Calu3 (cell line): ENCODE measurements around the gene INVS. TPM values are rescaled to one million over a fixed set of nuclear protein-coding genes. Genes with fewer than 3 reads are reported as not detected.
"Not testable (repeated sequence)": the region's sequence is repeated elsewhere in the genome, so short reads cannot be mapped to it uniquely, and the experiment has no call there.

Source experiments
- BruUV-seq: library from RNA; stranded (reverse); fragments of 400-500 nt; replicated peaks from 2 replicates; lab custom pipeline; 2021; lab: Mats Ljungman, UMichigan
- CTCF ChIA-PET: fragments of 300-600 bp; sonication (Branson Sonifier 250); formaldehyde crosslinking; loops from one replicate; lab custom pipeline; 2022; ENCODE audit warnings: antibody characterized with exemption; lab: Charles Lee
- DNase-seq: peaks from one replicate; pipeline ENCODE4 v3.0.0; 2022
- H3K27ac Mint-ChIP-seq: one replicate; pipeline ENCODE4 v1.8.0; 2022; ENCODE audit warnings: mixed read lengths; ENCODE audit not compliant: unreplicated experiment
- H3K27me3 Mint-ChIP-seq: one replicate; pipeline ENCODE4 v1.8.0; 2022; ENCODE audit warnings: mixed read lengths; ENCODE audit not compliant: unreplicated experiment
- H3K36me3 Mint-ChIP-seq: one replicate; pipeline ENCODE4 v1.8.0; 2022; ENCODE audit warnings: mild to moderate bottlenecking, moderate library complexity, mixed read lengths; ENCODE audit not compliant: insufficient read depth, unreplicated experiment
- H3K4me1 Mint-ChIP-seq: one replicate; pipeline ENCODE4 v1.8.0; 2022; ENCODE audit warnings: mild to moderate bottlenecking, low read depth, mixed read lengths; ENCODE audit not compliant: unreplicated experiment
- H3K4me3 Mint-ChIP-seq: one replicate; pipeline ENCODE4 v1.8.0; 2022; ENCODE audit warnings: mild to moderate bottlenecking, low read depth, moderate library complexity, mixed read lengths; ENCODE audit not compliant: unreplicated experiment
- H3K9me3 Mint-ChIP-seq: one replicate; pipeline ENCODE4 v1.8.0; 2022; ENCODE audit warnings: low read depth, mixed read lengths; ENCODE audit not compliant: unreplicated experiment
- CTCF ChIP-seq: fragments of 200-600 bp; IDR thresholded peaks from one replicate; pipeline ENCODE4 v1.8.0; 2022; ENCODE audit warnings: antibody characterized with exemption; ENCODE audit not compliant: unreplicated experiment
- intact Hi-C: fragments of 100-400 bp; cut with micrococcal nuclease; formaldehyde crosslinking; loops from one replicate; pipeline ENCODE4 v1.10.0; 2022; ENCODE audit not compliant: unreplicated experiment
- total RNA-seq: library from RNA; stranded (reverse); gene quantifications from 2 replicates; pipeline ENCODE4 v1.2.3, GENCODE V29; 2022

The INVS gene
- total RNA-seq, 1 experiment from 2014 or later = 12.4 TPM

GRCh38 chr9:100071271-100071670, 27.8 kb upstream of the INVS start:
- no peak for TF ChIP-seq CTCF
- CTCF ChIA-PET = no interaction called here
- intact Hi-C loops = no loop called here
- no peak overlapping the region for H3K27ac Mint-ChIP-seq
- BruUV-seq = no TSS peak
- H3K36me3 Mint-ChIP-seq = no peaks in the 10 kb centered on the region
- no peak for DNase-seq
- H3K27me3 Mint-ChIP-seq = no peaks in the 10 kb centered on the region
- no peak overlapping the region for H3K4me3 Mint-ChIP-seq
- H3K4me1 Mint-ChIP-seq = no peaks in the 10 kb centered on the region
- no peaks in the 10 kb centered on the region for H3K9me3 Mint-ChIP-seq

GRCh38 chr9:100072805-100073204, 26.2 kb upstream of the INVS start:
- intact Hi-C loops = no loop called here
- CTCF ChIA-PET = no interaction called here
- no peaks in the 10 kb centered on the region for H3K9me3 Mint-ChIP-seq
- H3K27me3 Mint-ChIP-seq = no peaks in the 10 kb centered on the region
- H3K27ac Mint-ChIP-seq = no peak overlapping the region
- DNase-seq = no peak
- H3K4me3 Mint-ChIP-seq = no peak overlapping the region
- H3K36me3 Mint-ChIP-seq = no peaks in the 10 kb centered on the region
- TF ChIP-seq CTCF = no peak
- no peaks in the 10 kb centered on the region for H3K4me1 Mint-ChIP-seq
- BruUV-seq = no TSS peak

- no peaks in the 10 kb centered on the region for H3K36me3 Mint-ChIP-seq
- TF ChIP-seq CTCF = no peak
- H3K4me1 Mint-ChIP-seq = no peaks in the 10 kb centered on the region
- intact Hi-C loops = no loop called here
- no peaks in the 10 kb centered on the region for H3K9me3 Mint-ChIP-seq
- no peaks in the 10 kb centered on the region for H3K27me3 Mint-ChIP-seq
- CTCF ChIA-PET = no interaction called here
- H3K4me3 Mint-ChIP-seq = no peak overlapping the region
- H3K27ac Mint-ChIP-seq = no peak overlapping the region
- DNase-seq = no peak
- no TSS peak for BruUV-seq
Observed at GRCh38 chr9:100074093-100074492, 24.9 kb upstream of the INVS start.

- Mint-ChIP-seq H3K4me1 (no peaks in the 10 kb centered on the region), H3K36me3 (no peaks in the 10 kb centered on the region), H3K27ac (no peak overlapping the region), H3K4me3 (no peak overlapping the region), H3K9me3 (no peaks in the 10 kb centered on the region), H3K27me3 (no peaks in the 10 kb centered on the region)
- intact Hi-C loops = no loop called here
- CTCF ChIA-PET = no interaction called here
- no TSS peak for BruUV-seq
- DNase-seq = no peak
- no peak for TF ChIP-seq CTCF
Observed at GRCh38 chr9:100074989-100075388, 24.1 kb upstream of the INVS start.

- H3K4me3 Mint-ChIP-seq, H3K27me3 Mint-ChIP-seq, CTCF ChIA-PET, BruUV-seq, H3K27ac Mint-ChIP-seq, intact Hi-C loops, H3K36me3 Mint-ChIP-seq, DNase-seq, H3K9me3 Mint-ChIP-seq, H3K4me1 Mint-ChIP-seq: not testable (repeated sequence)
Observed at GRCh38 chr9:100076256-100076655, 22.8 kb upstream of the INVS start.
